Muscle of leg (tissue), 11 donors: ENCODE results near the gene CAMK2G. TPM values are rescaled to one million over a fixed set of nuclear protein-coding genes. Genes with fewer than 3 reads are reported as not detected.

Source experiments
- DNase-seq: peaks from one replicate; pipeline ENCODE4 v3.0.0; 2013
- H3K27ac ChIP-seq: one replicate; pipeline ENCODE4 v1.5.1; 2013; ENCODE audit warnings: mild to moderate bottlenecking, low read length, control low read depth
- H3K27me3 ChIP-seq: one replicate; pipeline ENCODE4 v1.6.1; 2013; ENCODE audit warnings: low read length; ENCODE audit not compliant: control insufficient read depth, insufficient read depth
- H3K36me3 ChIP-seq: one replicate; pipeline ENCODE4 v1.6.1; 2013; ENCODE audit warnings: low read length; ENCODE audit not compliant: control insufficient read depth, insufficient read depth
- H3K4me1 ChIP-seq: one replicate; pipeline ENCODE4 v1.6.1; 2013; ENCODE audit warnings: low read length; ENCODE audit not compliant: control insufficient read depth, insufficient read depth
- H3K4me3 ChIP-seq: one replicate; pipeline ENCODE4 v1.5.1; 2013; ENCODE audit warnings: low read length, control low read depth
- H3K9me3 ChIP-seq: replicated peaks from 2 replicates; pipeline ENCODE4 v1.6.1; 2013; ENCODE audit warnings: low read depth, low read length; ENCODE audit not compliant: control insufficient read depth
- WGBS: methylation state at CpG from one replicate; pipeline ENCODE4 v1.1.5; 2013; ENCODE audit warnings: missing lambda C conversion rate; ENCODE audit not compliant: insufficient coverage; 5-methylcytosine and 5-hydroxymethylcytosine counted together
- polyA plus RNA-seq, 8 donors: library from polyadenylated mRNA; unstranded; fragments of 120-200 nt; gene quantifications; one replicate each; pipeline versions ENCODE4 v1.2.1 to v1.2.3, GENCODE V29; 2013; ENCODE audit warnings: inconsistent platforms in 1 of 8, low replicate concordance in 1 of 8; ENCODE audit not compliant: insufficient read length in 8 of 8, insufficient read depth in 1 of 8
- total RNA-seq: library from RNA; stranded (reverse); fragments of 120-200 nt; gene quantifications from one replicate; pipeline ENCODE4 v1.2.4, GENCODE V29; 2013

Gene CAMK2G
- total and polyA plus RNA-seq, 9 donors, result 18.4 to 34.7 (median 25.3) TPM

DNA sequence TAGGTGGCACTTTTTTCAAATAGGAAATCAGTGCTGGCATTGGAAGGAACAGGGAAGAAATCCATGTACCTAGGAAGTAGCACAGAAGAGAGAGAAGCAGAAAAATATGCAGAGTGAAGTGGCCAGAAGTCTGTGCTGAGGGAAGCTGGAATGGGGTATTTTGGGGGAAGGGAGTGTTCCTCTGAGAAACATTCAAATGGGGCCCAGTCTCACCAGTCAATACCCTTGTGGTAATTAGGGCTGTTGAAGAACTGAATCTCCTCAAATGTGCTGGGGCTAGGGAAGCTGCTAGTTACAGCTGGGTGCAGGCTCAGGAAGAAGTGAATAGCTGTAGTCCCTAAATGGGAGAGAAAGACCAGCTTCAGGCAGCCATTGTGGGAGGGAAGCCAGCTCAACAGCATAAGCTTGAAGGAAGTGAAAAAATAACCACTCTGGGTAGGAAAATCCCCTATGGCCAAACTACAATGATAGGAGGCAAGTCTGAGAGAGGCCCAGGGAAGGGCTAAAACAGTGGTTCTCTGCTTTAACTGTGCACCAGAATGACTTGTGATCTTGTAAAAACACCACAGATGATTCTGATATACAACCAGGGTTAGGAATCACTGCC lies 70.6 kb downstream of the CAMK2G start:
- H3K27ac ChIP-seq, result no peak overlapping the region

GRCh38 chr10:73802276-73802991 lies 71.9 kb downstream of the CAMK2G start:
- H3K4me3 ChIP-seq, result no peak overlapping the region
- H3K4me1 ChIP-seq, result peaks cover 6% of the 10 kb centered on the region
- no peaks in the 10 kb centered on the region for H3K27me3 ChIP-seq
- DNase-seq, result no peak
- no peak overlapping the region for H3K27ac ChIP-seq
- 74% methylated on average over 6 of the region's 11 CpGs for WGBS
- no peaks in the 10 kb centered on the region for H3K9me3 ChIP-seq
- H3K36me3 ChIP-seq, result peaks cover 98% of the 10 kb centered on the region

More for the DNA sequence above, 70.6 kb downstream of the CAMK2G start:
- Histone ChIP-seq H3K4me3 (no peak overlapping the region), H3K9me3 (no peaks in the 10 kb centered on the region), H3K4me1 (peaks cover 6% of the 10 kb centered on the region), H3K36me3 (peaks cover 98% of the 10 kb centered on the region), H3K27me3 (no peaks in the 10 kb centered on the region)
- DNase-seq, result no peak

DNA sequence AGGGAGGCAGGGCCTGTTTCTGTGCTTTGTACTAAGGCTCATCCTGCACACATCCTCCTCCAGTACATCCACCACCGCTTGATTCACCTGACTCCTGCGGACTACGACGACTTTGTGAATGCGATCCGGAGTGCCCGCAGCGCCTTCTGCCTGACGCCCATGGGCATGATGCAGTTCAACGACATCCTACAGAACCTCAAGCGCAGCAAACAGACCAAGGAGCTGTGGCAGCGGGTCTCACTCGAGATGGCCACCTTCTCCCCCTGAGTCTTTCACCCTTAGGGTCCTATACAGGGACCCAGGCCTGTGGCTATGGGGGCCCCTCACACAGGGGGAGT lies 73.1 kb downstream of the CAMK2G start:
- WGBS, result 95% methylated on average over 13 of the region's 13 CpGs
- no peak for DNase-seq
- H3K4me3 ChIP-seq, result no peak overlapping the region
- H3K27ac ChIP-seq, result no peak overlapping the region
- H3K9me3 ChIP-seq, result no peaks in the 10 kb centered on the region
- H3K36me3 ChIP-seq, result peaks cover 98% of the 10 kb centered on the region
- H3K4me1 ChIP-seq, result no peaks in the 10 kb centered on the region
- H3K27me3 ChIP-seq, result no peaks in the 10 kb centered on the region

DNA sequence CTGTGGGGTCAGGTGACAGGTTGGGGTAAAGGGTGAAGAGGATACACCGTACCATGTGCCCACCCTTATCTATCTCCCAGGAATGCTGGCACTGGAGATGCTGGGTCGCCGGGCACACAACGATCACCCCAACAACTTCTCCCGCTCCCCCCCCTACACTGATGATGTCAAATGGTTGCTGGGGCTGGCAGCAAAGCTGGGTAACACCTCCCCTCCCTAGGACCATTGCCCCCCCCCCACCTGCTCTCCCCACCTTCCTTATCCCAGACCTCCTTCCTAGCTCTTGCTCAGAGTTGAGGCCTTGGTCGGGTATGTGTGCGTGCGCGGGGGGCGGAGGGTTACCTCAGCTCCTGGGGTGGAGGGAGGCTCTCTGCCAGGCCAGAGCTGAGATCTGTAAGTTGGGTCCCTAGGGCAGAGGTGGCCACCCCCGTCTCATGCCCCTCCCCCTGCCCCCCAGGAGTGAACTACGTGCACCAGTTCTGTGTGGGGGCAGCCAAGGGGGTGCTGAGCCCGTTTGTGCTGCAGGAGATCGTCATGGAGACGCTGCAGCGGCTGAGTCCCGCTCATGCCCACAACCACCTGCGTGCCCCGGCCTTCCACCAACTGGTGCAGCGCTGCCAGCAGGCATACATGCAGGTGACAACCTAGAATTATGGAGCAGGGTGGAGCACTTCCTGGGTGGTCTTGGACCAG lies 73.6 kb downstream of the CAMK2G start:
- DNase-seq, result no peak
- H3K4me1 ChIP-seq, result no peaks in the 10 kb centered on the region
- H3K4me3 ChIP-seq, result no peak overlapping the region
- WGBS, result 61% methylated on average over 5 of the region's 20 CpGs
- H3K9me3 ChIP-seq, result no peaks in the 10 kb centered on the region
- no peaks in the 10 kb centered on the region for H3K27me3 ChIP-seq
- no peak overlapping the region for H3K27ac ChIP-seq
- H3K36me3 ChIP-seq, result peaks cover 95% of the 10 kb centered on the region

DNA sequence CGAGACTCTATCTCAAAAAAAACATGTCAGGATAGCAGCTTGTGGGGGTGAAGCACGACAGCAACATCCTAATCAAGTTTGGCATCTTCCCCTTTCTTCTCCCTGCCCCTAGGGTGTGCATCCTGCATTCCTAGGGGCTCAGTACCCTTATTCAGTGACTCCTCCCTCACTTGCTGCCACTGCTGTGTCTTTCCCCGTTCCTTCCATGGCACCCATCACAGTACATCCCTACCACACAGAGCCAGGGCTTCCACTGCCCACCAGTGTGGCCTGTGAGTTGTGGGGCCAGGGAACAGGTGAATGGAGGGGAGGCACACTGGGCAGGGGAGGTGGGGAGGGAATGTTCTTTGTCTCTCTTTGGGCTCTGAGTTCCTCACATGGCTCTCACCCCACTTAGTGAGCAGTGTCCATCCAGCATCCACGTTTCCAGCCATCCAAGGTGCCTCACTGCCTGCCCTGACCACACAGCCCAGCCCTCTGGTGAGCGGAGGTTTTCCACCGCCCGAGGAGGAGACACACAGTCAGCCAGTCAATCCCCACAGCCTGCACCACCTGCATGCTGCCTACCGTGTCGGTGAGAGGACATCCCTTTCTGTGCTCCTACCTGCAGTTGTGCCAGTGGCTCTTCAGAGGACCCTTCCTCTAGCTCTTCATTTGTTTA lies 74.3 kb downstream of the CAMK2G start:
- WGBS, result 72% methylated on average over 6 of the region's 9 CpGs
- Histone ChIP-seq H3K27ac (no peak overlapping the region), H3K9me3 (no peaks in the 10 kb centered on the region), H3K4me3 (no peak overlapping the region), H3K27me3 (no peaks in the 10 kb centered on the region), H3K4me1 (no peaks in the 10 kb centered on the region), H3K36me3 (peaks cover 95% of the 10 kb centered on the region)
- no peak for DNase-seq

DNA sequence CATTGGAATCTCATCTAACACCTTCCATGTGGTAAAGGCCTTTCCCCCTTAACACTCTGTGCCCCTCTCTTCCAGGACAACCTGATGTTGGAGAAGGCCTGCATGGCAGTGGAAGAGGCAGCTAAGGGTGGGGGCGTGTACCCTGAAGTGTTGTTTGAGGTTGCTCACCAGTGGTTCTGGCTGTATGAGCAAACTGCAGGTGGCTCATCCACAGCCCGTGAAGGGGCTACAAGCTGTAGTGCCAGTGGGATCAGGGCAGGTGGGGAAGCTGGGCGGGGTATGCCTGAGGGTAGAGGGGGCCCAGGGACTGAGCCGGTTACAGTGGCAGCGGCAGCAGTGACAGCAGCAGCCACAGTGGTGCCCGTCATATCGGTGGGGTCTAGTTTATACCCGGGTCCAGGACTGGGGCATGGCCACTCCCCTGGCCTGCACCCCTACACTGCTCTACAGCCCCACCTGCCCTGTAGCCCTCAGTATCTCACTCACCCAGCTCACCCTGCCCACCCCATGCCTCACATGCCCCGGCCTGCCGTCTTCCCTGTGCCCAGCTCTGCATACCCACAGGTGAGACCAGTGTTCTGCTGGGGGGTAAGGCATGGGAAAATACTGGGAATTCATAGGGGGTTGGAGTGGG lies 75.3 kb downstream of the CAMK2G start:
- H3K27ac ChIP-seq, result no peak overlapping the region
- no peaks in the 10 kb centered on the region for H3K4me1 ChIP-seq
- H3K27me3 ChIP-seq, result no peaks in the 10 kb centered on the region
- 83% methylated on average over 8 of the region's 10 CpGs for WGBS
- H3K4me3 ChIP-seq, result no peak overlapping the region
- no peaks in the 10 kb centered on the region for H3K9me3 ChIP-seq
- no peak for DNase-seq
- H3K36me3 ChIP-seq, result peaks cover 96% of the 10 kb centered on the region

GRCh38 chr10:73798087-73798486 lies 76.3 kb downstream of the CAMK2G start:
- Histone ChIP-seq H3K9me3 (no peaks in the 10 kb centered on the region), H3K36me3 (peaks cover 96% of the 10 kb centered on the region), H3K27ac (no peak overlapping the region), H3K4me3 (no peak overlapping the region), H3K27me3 (no peaks in the 10 kb centered on the region), H3K4me1 (no peaks in the 10 kb centered on the region)
- DNase-seq, result no peak
- 87% methylated on average over 4 of the region's 6 CpGs for WGBS

- Histone ChIP-seq H3K27me3 (no peaks in the 10 kb centered on the region), H3K27ac (no peak overlapping the region), H3K36me3 (peaks cover 96% of the 10 kb centered on the region), H3K9me3 (no peaks in the 10 kb centered on the region), H3K4me1 (no peaks in the 10 kb centered on the region), H3K4me3 (no peak overlapping the region)
- no peak for DNase-seq
- WGBS, result 85% methylated on average over 15 of the region's 19 CpGs
These were observed 76.9 kb downstream of the CAMK2G start for GRCh38 chr10:73797324-73798025.

GRCh38 chr10:73796766-73797165 lies 77.6 kb downstream of the CAMK2G start:
- Histone ChIP-seq H3K36me3 (peaks cover 96% of the 10 kb centered on the region), H3K27me3 (no peaks in the 10 kb centered on the region), H3K4me3 (no peak overlapping the region), H3K27ac (no peak overlapping the region), H3K4me1 (no peaks in the 10 kb centered on the region), H3K9me3 (no peaks in the 10 kb centered on the region)
- 78% methylated on average over 3 of the region's 5 CpGs for WGBS
- DNase-seq, result no peak
